HL-60 (cell line): Measurements from ENCODE around the gene DNLZ.
"Not testable (repeated sequence)": the region's sequence is repeated elsewhere in the genome, so short reads cannot be mapped to it uniquely, and the experiment has no call there.

ENCODE experiments used
- DNase-seq, 2 experiments: peaks; one replicate each; pipeline ENCODE4 v3.0.0-alpha.2; 2010 to 2020; ENCODE audit warnings: low read depth in 1 of 2, low spot score in 1 of 2
- H3K27ac ChIP-seq: fragments of 250-450 bp; sonication (Bioruptor Pico); replicated peaks from 2 replicates; pipeline ENCODE4 v1.5.1; 2020; ENCODE audit warnings: mild to moderate bottlenecking, moderate library complexity
- H3K27me3 ChIP-seq: fragments of 250-450 bp; sonication (Bioruptor Pico); 2 replicates; pipeline ENCODE4 v1.5.1; 2021; ENCODE audit warnings: mild to moderate bottlenecking, moderate library complexity; ENCODE audit not compliant: insufficient read depth, poor library complexity, severe bottlenecking
- H3K4me3 ChIP-seq: replicated peaks from 2 replicates; pipeline ENCODE4 v1.5.1; 2011; ENCODE audit warnings: mild to moderate bottlenecking, control low read depth, low read length; ENCODE audit not compliant: insufficient read depth
- GABPA ChIP-seq: IDR thresholded peaks from 2 replicates; pipeline ENCODE4 v1.6.1; 2012; ENCODE audit warnings: low read depth
- POLR2AphosphoS5 ChIP-seq: IDR thresholded peaks from 2 replicates; pipeline ENCODE4 v1.6.1; 2012; ENCODE audit warnings: low read depth
- REST ChIP-seq: IDR thresholded peaks from 2 replicates; pipeline ENCODE4 v1.6.1; 2012; ENCODE audit warnings: low read depth; ENCODE audit not compliant: insufficient replicate concordance
- SPI1 ChIP-seq: IDR thresholded peaks from 2 replicates; pipeline ENCODE4 v1.6.1; 2012; ENCODE audit warnings: low read depth, mild to moderate bottlenecking, borderline replicate concordance
- TF ChIP-seq, protein P1 (sequence below): IDR thresholded peaks from one replicate; pipeline ENCODE4 v1.5.1; 2011; ENCODE audit warnings: low read length, control low read depth, inconsistent platforms; ENCODE audit not compliant: insufficient read depth

Gene DNLZ

GRCh38 chr9:136321561-136321960 is 42.0 kb downstream of the DNLZ start:
- no peak for DNase-seq
- H3K27ac ChIP-seq: no peak overlapping the region
- TF ChIP-seq SPI1 (no peak), GABPA (no peak), REST (no peak), POLR2AphosphoS5 (no peak)
- TF ChIP-seq, protein P1, sequence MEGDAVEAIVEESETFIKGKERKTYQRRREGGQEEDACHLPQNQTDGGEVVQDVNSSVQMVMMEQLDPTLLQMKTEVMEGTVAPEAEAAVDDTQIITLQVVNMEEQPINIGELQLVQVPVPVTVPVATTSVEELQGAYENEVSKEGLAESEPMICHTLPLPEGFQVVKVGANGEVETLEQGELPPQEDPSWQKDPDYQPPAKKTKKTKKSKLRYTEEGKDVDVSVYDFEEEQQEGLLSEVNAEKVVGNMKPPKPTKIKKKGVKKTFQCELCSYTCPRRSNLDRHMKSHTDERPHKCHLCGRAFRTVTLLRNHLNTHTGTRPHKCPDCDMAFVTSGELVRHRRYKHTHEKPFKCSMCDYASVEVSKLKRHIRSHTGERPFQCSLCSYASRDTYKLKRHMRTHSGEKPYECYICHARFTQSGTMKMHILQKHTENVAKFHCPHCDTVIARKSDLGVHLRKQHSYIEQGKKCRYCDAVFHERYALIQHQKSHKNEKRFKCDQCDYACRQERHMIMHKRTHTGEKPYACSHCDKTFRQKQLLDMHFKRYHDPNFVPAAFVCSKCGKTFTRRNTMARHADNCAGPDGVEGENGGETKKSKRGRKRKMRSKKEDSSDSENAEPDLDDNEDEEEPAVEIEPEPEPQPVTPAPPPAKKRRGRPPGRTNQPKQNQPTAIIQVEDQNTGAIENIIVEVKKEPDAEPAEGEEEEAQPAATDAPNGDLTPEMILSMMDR: no peak

DNA sequence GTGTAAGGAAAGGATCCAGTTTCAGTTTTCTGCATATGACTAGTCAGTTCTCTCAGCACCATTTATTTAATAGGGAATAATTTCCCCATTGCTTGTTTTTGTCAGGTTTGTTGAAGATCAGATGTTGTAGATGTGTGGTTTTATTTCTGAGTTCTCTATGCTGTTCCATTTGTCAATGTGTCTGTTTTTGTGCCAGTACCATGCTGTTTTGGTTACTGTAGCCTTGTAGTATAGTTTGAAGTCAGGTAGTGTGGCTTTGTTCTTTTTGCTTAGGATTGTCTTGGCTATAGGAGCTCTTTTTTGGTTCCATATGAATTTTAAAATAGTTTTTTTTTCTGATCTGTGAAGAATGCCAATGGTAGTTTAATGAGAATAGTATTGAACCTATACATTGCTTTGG is 42.6 kb downstream of the DNLZ start:
- peaks cover 12% of the 10 kb centered on the region for H3K27me3 ChIP-seq
- H3K27ac ChIP-seq, H3K4me3 ChIP-seq, DNase-seq: not testable (repeated sequence)

More at GRCh38 chr9:136321561-136321960, 42.0 kb downstream of the DNLZ start:
- H3K4me3 ChIP-seq: no peak overlapping the region
- H3K27me3 ChIP-seq: peaks cover 13% of the 10 kb centered on the region

DNA sequence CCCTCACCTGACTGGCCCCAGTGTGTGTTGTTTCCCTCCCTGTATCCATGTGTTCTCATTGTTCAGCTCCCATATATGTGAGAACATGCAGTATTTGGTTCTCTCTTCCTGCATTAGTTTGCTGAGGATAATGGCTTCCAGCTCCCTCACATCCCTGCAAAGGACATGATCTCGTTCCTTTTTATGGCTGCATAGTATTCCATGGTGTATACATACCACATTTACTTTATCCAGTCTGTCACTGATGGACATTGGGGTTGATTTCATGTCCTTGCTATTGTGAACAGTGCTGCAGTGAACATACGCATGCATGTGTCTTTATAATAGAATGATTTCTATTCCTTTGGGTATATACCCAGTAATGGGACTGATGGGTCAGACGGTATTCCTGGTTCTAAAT is 43.6 kb downstream of the DNLZ start:
- not testable (repeated sequence) for DNase-seq, H3K4me3 ChIP-seq, H3K27ac ChIP-seq
- H3K27me3 ChIP-seq: peaks cover 12% of the 10 kb centered on the region

- not testable (repeated sequence) for H3K27ac ChIP-seq, DNase-seq, H3K4me3 ChIP-seq, H3K27me3 ChIP-seq
Observed at GRCh38 chr9:136319244-136319643, 44.3 kb downstream of the DNLZ start.

DNA sequence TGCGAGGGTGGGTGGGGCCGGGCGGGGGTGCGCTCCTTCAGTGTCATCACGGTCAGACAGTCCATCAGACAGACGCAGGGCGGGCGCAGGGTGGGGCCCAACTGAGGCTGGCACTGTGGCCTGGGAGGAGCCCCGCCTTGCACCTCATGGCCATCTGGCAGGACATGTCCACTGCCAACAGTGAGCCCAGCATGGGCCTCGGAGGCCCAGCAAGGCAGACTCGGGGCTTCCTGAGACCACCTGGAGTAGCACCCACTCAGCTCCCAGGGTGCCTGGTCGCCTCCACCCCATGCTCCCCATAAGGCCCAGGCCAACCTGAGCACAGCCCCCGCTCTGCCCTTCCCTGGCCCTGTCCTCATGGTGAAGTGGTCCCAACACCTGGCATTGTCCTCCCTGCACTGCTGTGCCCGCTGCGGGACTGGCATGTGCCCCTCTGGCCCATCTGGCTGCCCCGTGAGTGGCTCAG is 44.7 kb downstream of the DNLZ start:
- Histone ChIP-seq H3K27ac (no peak overlapping the region), H3K27me3 (peaks cover 7% of the 10 kb centered on the region), H3K4me3 (no peak overlapping the region)
- TF ChIP-seq POLR2AphosphoS5 (no peak), REST (no peak), GABPA (no peak), SPI1 (no peak)
- TF ChIP-seq, protein P1: no peak
- no peak for DNase-seq
